GM12878 (cell line): ENCODE results near the gene BEST4.

Source experiments
- IKZF1 ChIP-seq: fragments of 450-650 bp; conservative IDR thresholded peaks from 2 replicates; pipeline ENCODE4 v1.6.1; 2017; ENCODE audit warnings: antibody characterized with exemption, mild to moderate bottlenecking
- TF ChIP-seq, protein P1 (sequence below): IDR thresholded peaks from 2 replicates; pipeline ENCODE4 v1.6.1; 2011; ENCODE audit warnings: low read depth, low read length, improper control_type of control experiment, borderline replicate concordance
- TF ChIP-seq, protein P2 (sequence below), 3 experiments: IDR thresholded peaks in 2 of 3; conservative IDR thresholded peaks in 1 of 3; 2 replicates each; pipeline ENCODE4 v1.5.1; 2011; ENCODE audit warnings: low read depth in 3 of 3, low read length in 3 of 3, mild to moderate bottlenecking in 3 of 3, control low read depth in 2 of 3, moderate library complexity in 2 of 3, inconsistent platforms in 1 of 3, mixed read lengths in 1 of 3; ENCODE audit not compliant: control insufficient read depth in 2 of 3, insufficient read depth in 1 of 3; ENCODE audit errors: extremely low read depth in 1 of 3

DNA sequence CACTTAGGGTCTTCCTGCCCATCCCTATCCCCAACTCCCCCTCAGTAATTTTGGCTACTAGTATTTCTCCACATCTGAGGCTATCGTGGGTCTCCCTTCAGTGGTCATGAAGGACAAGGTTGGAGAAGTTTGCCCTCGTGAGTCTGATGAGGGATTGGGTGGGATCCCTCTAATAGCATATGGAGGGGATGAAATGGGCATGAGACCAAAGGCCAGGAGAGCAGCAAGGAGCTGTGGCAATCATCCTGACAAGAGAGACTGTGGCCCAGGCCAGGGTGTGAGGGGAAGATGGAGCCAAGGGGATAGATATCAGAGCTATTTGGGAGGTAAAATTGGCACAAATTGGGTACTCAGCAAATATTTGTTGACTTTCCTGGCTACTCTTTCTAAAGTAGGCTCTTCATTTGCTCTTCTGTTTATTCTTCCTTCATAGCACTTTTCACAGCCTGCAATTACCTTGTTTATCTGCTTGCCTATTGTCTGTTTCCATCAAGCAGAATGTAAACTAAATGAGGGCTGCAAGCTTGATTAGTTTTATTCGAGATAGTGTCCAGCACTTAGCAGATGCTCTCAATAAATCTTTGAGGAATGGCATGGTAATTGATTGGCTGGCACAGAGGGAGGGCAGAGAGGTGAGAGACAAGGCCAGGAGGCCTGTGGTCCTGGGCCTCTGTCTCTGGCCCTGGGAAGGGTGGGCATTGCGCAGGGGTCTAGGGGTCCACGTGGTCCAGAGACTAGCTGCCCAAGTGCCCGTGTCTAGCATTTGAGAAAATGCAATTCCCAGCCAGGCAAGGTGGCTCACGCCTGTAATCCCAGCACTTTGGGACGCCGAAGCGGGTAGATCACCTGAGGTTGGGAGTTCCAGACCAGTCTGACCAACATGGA lies 10.8 kb upstream of the BEST4 start:
- TF ChIP-seq, protein P1, sequence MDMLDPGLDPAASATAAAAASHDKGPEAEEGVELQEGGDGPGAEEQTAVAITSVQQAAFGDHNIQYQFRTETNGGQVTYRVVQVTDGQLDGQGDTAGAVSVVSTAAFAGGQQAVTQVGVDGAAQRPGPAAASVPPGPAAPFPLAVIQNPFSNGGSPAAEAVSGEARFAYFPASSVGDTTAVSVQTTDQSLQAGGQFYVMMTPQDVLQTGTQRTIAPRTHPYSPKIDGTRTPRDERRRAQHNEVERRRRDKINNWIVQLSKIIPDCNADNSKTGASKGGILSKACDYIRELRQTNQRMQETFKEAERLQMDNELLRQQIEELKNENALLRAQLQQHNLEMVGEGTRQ = no peak
- TF ChIP-seq, protein P2, sequence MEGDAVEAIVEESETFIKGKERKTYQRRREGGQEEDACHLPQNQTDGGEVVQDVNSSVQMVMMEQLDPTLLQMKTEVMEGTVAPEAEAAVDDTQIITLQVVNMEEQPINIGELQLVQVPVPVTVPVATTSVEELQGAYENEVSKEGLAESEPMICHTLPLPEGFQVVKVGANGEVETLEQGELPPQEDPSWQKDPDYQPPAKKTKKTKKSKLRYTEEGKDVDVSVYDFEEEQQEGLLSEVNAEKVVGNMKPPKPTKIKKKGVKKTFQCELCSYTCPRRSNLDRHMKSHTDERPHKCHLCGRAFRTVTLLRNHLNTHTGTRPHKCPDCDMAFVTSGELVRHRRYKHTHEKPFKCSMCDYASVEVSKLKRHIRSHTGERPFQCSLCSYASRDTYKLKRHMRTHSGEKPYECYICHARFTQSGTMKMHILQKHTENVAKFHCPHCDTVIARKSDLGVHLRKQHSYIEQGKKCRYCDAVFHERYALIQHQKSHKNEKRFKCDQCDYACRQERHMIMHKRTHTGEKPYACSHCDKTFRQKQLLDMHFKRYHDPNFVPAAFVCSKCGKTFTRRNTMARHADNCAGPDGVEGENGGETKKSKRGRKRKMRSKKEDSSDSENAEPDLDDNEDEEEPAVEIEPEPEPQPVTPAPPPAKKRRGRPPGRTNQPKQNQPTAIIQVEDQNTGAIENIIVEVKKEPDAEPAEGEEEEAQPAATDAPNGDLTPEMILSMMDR (IDR thresholded peaks at IDR 0.05 in 2 of 3, conservative IDR thresholded peaks at IDR 0.05 in 1 of 3; ENCODE audit: control insufficient read depth in 2 of 3, extremely low read depth in 1 of 3, insufficient read depth in 1 of 3, low read depth in 3 of 3, low read length in 3 of 3) = no peak
- no peak for TF ChIP-seq IKZF1
